Measurements from ENCODE around the gene SMIM21.

Gene SMIM21

DNA sequence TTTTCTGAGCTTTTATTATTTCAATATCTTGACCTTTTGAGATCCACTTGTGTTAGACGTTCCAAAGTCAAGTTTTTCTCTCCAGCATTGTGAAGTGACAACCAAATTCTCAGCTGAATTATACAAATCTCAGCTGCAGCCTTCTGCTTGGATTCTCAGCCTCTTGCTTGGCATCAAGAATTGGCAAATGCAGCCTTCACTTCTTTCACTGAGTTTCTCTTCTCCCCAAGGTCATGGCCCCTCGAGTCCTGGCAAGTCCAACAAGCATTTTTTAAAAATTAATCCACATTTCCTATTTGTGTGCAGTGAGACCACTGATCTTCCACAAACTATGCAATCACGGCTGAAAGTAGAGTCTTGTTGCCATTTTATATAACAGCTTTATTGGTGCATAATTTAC lies 23.4 kb upstream of the SMIM21 start:
- DNase-seq = no peak
- no peak for TF ChIP-seq GATA1 (IDR thresholded peaks at IDR 0.05; ENCODE audit: low read depth, low read length)
- TF ChIP-seq POLR2A (IDR thresholded peaks at IDR 0.05; ENCODE audit: low read length) = no peak

GRCh38 chr18:75441896-75442295 lies 14.4 kb upstream of the SMIM21 start:
- no peak for TF ChIP-seq GATA1 (IDR thresholded peaks at IDR 0.05; ENCODE audit: low read depth, low read length)
- TF ChIP-seq POLR2A (IDR thresholded peaks at IDR 0.05; ENCODE audit: low read length) = no peak
- DNase-seq = no peak

- TF ChIP-seq GATA1 (IDR thresholded peaks at IDR 0.05; ENCODE audit: low read depth, low read length) (no peak), POLR2A (IDR thresholded peaks at IDR 0.05; ENCODE audit: low read length) (no peak)
- DNase-seq = no peak
These were observed 11.8 kb upstream of the SMIM21 start for GRCh38 chr18:75439348-75439747.

DNA sequence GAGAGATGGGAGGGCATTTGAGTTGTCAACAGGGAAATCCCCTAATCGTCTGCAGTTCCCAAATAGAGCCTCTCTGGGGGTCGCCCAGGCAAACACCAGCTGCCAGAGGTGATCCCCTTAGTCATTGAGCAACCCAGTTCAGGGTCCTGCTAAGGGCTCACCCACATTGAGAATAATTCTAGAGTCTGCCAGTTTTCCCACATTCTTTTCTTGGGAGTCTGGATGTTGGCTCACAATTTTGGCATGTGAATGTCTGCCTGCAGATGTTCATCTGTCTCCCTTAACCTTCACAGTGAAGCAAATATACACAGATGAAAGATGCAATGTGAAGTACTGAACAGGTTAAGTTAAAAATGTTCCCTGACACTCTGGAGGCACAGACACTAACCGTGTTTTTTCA lies 11.4 kb upstream of the SMIM21 start:
- TF ChIP-seq POLR2A (IDR thresholded peaks at IDR 0.05; ENCODE audit: low read length) (no peak), GATA1 (IDR thresholded peaks at IDR 0.05; ENCODE audit: low read depth, low read length) (no peak)
- no peak for DNase-seq

DNA sequence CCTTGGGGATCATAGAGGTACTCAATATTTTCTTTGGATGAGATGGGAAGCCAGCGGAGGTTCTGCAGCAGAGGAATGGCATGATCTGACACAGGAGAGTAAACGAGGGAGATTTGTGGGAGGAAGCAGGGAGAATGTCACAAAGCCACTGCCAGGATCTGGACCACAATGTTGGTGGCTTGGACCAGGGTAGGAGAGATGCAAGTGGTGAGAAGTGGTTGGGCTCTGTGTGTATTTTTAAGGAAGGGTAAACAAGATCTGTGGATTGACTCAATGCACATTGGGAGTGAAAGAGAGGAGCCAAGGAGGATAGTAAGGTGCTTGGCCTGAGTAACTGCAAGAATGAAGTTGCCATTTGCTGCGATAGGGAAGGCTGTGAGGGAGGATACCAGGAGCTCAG lies 10.5 kb upstream of the SMIM21 start:
- no peak for TF ChIP-seq GATA1 (IDR thresholded peaks at IDR 0.05; ENCODE audit: low read depth, low read length)
- TF ChIP-seq POLR2A (IDR thresholded peaks at IDR 0.05; ENCODE audit: low read length) = no peak
- no peak for DNase-seq

- TF ChIP-seq GATA1 (IDR thresholded peaks at IDR 0.05; ENCODE audit: low read depth, low read length) (no peak), POLR2A (IDR thresholded peaks at IDR 0.05; ENCODE audit: low read length) (no peak)
These were observed 5.6 kb upstream of the SMIM21 start for GRCh38 chr18:75433098-75433497.

GRCh38 chr18:75429975-75430374 lies 2.5 kb upstream of the SMIM21 start:
- TF ChIP-seq GATA1 (IDR thresholded peaks at IDR 0.05; ENCODE audit: low read depth, low read length) = no peak
- no peak for TF ChIP-seq POLR2A (IDR thresholded peaks at IDR 0.05; ENCODE audit: low read length)
- DNase-seq = no peak

More at GRCh38 chr18:75433098-75433497, 5.6 kb upstream of the SMIM21 start:
- DNase-seq = no peak

DNA sequence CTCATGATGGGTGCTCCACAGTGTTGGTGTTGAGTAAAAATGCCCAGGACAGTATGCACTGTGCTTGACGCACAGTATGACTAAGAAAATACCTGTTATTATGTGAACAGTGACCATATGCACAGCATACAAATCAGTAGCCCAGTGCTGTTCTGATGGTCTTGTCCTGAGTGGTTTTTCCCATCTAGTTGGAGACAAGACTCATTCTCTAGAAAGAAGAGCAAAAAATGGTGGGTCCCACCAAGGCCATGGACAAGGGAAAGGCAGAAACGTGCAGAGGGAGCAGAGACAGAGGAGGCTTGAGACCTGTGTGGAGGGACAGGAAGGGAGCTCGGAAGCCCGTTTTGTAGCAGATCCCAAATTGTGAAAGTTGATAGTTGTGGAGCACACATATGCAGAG lies 987 bp upstream of the SMIM21 start:
- TF ChIP-seq POLR2A (IDR thresholded peaks at IDR 0.05; ENCODE audit: low read length) = no peak
- no peak for TF ChIP-seq GATA1 (IDR thresholded peaks at IDR 0.05; ENCODE audit: low read depth, low read length)
- no peak for DNase-seq

DNA sequence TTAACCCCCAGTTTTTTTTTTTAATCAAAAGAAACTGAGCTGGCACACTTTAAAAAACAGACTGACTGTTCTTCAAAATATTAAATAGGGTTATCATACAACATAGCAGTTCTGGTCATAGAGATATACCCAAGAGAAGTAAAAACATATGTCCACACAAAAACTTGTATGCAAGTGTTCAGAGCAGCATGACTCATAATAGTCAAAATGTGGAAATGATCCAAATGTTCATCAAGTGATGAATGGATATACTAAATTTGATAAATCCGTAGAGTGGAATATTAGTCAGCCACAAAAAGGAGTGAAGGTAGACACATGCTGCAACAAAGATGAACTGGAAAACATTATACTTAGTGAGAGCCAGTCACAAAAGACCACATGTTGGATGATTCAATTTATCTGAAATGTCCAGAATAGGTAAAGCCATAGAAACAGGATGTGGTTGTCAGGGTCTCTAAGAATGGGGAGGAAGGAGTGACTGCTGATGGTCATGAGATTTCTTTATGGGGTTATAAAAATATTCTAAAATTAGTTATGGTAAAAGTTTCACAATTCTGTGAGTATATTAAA lies 5.1 kb downstream of the SMIM21 start:
- no peak for DNase-seq
- TF ChIP-seq GATA1 (IDR thresholded peaks at IDR 0.05; ENCODE audit: low read depth, low read length) (no peak), POLR2A (IDR thresholded peaks at IDR 0.05; ENCODE audit: low read length) (no peak)

GRCh38 chr18:75421656-75422055 lies 5.8 kb downstream of the SMIM21 start:
- no peak for TF ChIP-seq POLR2A (IDR thresholded peaks at IDR 0.05; ENCODE audit: low read length)
- TF ChIP-seq GATA1 (IDR thresholded peaks at IDR 0.05; ENCODE audit: low read depth, low read length) = no peak
- DNase-seq = no peak

DNA sequence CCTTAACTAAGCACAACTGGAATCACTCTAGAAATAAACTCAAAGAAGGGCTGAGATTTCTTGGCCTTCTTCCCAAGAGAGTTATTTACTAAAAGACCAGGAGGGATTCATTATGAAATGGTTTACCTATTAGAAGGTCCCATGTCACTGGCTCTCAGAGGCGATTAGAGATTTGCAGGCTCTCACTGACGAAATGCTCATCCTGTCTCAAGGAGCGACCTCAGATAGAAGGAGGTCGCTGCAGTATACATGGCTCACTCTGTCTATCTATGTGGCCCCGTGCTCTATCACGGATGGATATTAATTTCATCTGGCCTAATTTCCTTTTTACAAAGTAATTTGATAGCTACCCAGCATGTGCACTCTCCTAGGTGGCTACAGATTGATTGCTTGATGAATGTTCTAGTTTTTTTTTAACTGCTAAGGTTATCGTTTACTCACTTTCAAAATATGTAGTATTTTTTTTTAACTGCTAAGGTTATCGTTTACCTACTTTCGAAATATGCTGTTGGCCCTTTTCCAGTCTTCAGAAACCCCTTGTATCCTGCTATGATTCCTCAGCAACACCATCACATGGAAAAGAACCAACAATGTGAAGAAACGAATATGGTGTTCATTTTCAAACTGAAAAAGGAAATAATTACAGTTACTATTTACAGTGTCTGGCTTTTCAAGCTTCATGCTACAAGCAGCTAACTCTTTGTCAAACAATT lies 9.1 kb downstream of the SMIM21 start:
- DNase-seq = no peak
- TF ChIP-seq GATA1 (IDR thresholded peaks at IDR 0.05; ENCODE audit: low read depth, low read length) (no peak), POLR2A (IDR thresholded peaks at IDR 0.05; ENCODE audit: low read length) (no peak)

DNA sequence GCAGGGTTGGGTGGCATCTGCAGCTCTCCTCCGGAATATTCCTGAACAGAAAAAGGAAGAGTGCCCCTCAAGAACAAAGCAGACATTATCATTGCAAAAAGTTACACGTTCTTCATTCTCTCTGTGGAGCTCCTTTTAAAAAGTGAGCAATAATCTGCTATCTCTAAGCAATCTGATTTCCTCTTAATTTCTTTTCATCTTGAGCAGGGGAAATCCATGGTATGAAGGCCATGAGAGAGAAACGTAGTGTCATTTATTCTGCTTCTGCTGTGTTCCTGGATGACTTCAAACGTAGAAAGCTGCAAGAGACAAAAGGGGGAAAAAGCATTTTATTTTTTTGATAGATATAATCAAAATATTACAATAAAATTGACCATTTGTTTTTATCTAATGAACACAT lies 16.9 kb downstream of the SMIM21 start:
- no peak for DNase-seq
- TF ChIP-seq POLR2A (IDR thresholded peaks at IDR 0.05; ENCODE audit: low read length) = no peak
- TF ChIP-seq GATA1 (IDR thresholded peaks at IDR 0.05; ENCODE audit: low read depth, low read length) = no peak

DNA sequence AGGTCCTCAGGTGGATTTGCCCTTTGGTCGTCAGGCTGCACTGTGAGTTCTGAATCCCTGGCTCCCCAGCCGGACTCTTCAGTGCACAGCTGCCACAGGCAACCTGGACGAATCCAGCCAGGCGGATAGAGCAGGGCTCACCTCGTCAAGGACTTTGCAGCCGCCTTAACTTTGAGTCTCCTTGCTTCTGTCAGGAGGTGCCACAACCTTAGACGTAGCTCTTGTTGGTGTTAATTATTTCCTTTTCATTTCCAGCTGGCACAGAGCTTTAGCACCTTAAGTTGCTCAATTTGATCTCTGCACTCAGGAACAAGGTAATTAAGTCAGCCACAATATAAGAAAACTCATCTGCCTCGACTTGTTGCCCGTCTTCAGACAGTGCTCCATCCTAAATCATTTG lies 17.7 kb downstream of the SMIM21 start:
- TF ChIP-seq POLR2A (IDR thresholded peaks at IDR 0.05; ENCODE audit: low read length) (no peak), GATA1 (IDR thresholded peaks at IDR 0.05; ENCODE audit: low read depth, low read length) (no peak)
- DNase-seq = no peak

- peak in 1 of 2 experiments; percentile 10 for DNase-seq
- TF ChIP-seq POLR2A (IDR thresholded peaks at IDR 0.05; ENCODE audit: low read length) = no peak
- TF ChIP-seq GATA1 (IDR thresholded peaks at IDR 0.05; ENCODE audit: low read depth, low read length) = no peak
These were observed 18.7 kb downstream of the SMIM21 start for GRCh38 chr18:75408554-75409506.

All from erythroblast (primary cell).